IgD-negative memory B cell (primary cell): ENCODE data around the gene RSBN1. TPM values are rescaled to one million over a fixed set of nuclear protein-coding genes. Genes with fewer than 3 reads are reported as not detected.
"Not testable (repeated sequence)": the region's sequence is repeated elsewhere in the genome, so short reads cannot be mapped to it uniquely, and the experiment has no call there.

Experiments used
- H3K27ac Mint-ChIP-seq, 3 donors: one replicate each; pipeline ENCODE4 v1.8.0; 2020 to 2022; ENCODE audit warnings: mild to moderate bottlenecking in 3 of 3, mixed read lengths in 3 of 3, moderate library complexity in 1 of 3
- H3K27me3 Mint-ChIP-seq: one replicate; pipeline ENCODE4 v1.8.0; 2021; ENCODE audit warnings: mixed read lengths
- H3K36me3 Mint-ChIP-seq: one replicate; pipeline ENCODE4 v1.8.0; 2020; ENCODE audit warnings: mild to moderate bottlenecking, mixed read lengths
- H3K4me1 Mint-ChIP-seq, 3 donors: one replicate each; pipeline ENCODE4 v1.8.0; 2020 to 2022; ENCODE audit warnings: mixed read lengths in 3 of 3, mild to moderate bottlenecking in 1 of 3
- H3K4me3 Mint-ChIP-seq, 4 donors: one replicate each; pipeline ENCODE4 v1.8.0; 2020 to 2022; ENCODE audit warnings: mild to moderate bottlenecking in 4 of 4, mixed read lengths in 4 of 4, moderate library complexity in 3 of 4
- H3K9me3 Mint-ChIP-seq, 3 donors: one replicate each; pipeline ENCODE4 v1.8.0; 2020 to 2021; ENCODE audit warnings: mixed read lengths in 3 of 3, mild to moderate bottlenecking in 1 of 3
- polyA plus RNA-seq: library from polyadenylated mRNA; unstranded; fragments of 300-500 nt; fragmentation: Illumina TruSeq; gene quantifications from one replicate; pipeline ENCODE4 v1.2.3, GENCODE V29; 2021

The RSBN1 gene
- polyA plus RNA-seq, 1 donor from 2014 or later: 36.6 TPM

GRCh38 chr1:113756461-113756860 lies 55.8 kb downstream of the RSBN1 start:
- H3K4me3 Mint-ChIP-seq: peak overlapping the region in 1 of 4 donors; percentile 92
- no peaks in the 10 kb centered on the region for H3K27me3 Mint-ChIP-seq
- H3K4me1 Mint-ChIP-seq: peaks cover 19 to 30% (median 22%) of the 10 kb centered on the region in 3 donors
- H3K27ac Mint-ChIP-seq: peak overlapping the region in 1 of 3 donors; percentile 87
- H3K36me3 Mint-ChIP-seq: no peaks in the 10 kb centered on the region
- H3K9me3 Mint-ChIP-seq: no peaks in the 10 kb centered on the region

GRCh38 chr1:113753333-113753732 lies 58.9 kb downstream of the RSBN1 start:
- H3K9me3 Mint-ChIP-seq, H3K27ac Mint-ChIP-seq, H3K27me3 Mint-ChIP-seq, H3K36me3 Mint-ChIP-seq, H3K4me3 Mint-ChIP-seq: not testable (repeated sequence)
- peaks cover 10 to 22% (median 16%) of the 10 kb centered on the region in 3 donors for H3K4me1 Mint-ChIP-seq

GRCh38 chr1:113751516-113751915 lies 60.8 kb downstream of the RSBN1 start:
- peaks cover 5 to 9% (median 9%) of the 10 kb centered on the region in 3 donors for H3K4me1 Mint-ChIP-seq
- H3K27me3 Mint-ChIP-seq: no peaks in the 10 kb centered on the region
- peaks cover 7% of the 10 kb centered on the region for H3K36me3 Mint-ChIP-seq

GRCh38 chr1:113751114-113751513 lies 61.2 kb downstream of the RSBN1 start:
- Mint-ChIP-seq H3K9me3 (no peaks in the 10 kb centered on the region), H3K36me3 (peaks cover 7% of the 10 kb centered on the region), H3K27ac (no peak overlapping the region), H3K27me3 (no peaks in the 10 kb centered on the region), H3K4me1 (peaks cover 4 to 5% (median 5%) of the 10 kb centered on the region in 3 donors), H3K4me3 (no peak overlapping the region)

More at GRCh38 chr1:113751516-113751915, 60.8 kb downstream of the RSBN1 start:
- no peak overlapping the region for H3K27ac Mint-ChIP-seq
- H3K4me3 Mint-ChIP-seq: no peak overlapping the region
- no peaks in the 10 kb centered on the region for H3K9me3 Mint-ChIP-seq

GRCh38 chr1:113749402-113749801 lies 62.9 kb downstream of the RSBN1 start:
- Mint-ChIP-seq H3K27ac (no peak overlapping the region), H3K9me3 (no peaks in the 10 kb centered on the region), H3K4me3 (no peak overlapping the region), H3K36me3 (peaks cover 10% of the 10 kb centered on the region), H3K4me1 (peaks cover 0 to 4% (median 0%) of the 10 kb centered on the region in 3 donors), H3K27me3 (no peaks in the 10 kb centered on the region)

- Mint-ChIP-seq H3K27me3 (no peaks in the 10 kb centered on the region), H3K4me3 (no peak overlapping the region), H3K9me3 (no peaks in the 10 kb centered on the region), H3K27ac (no peak overlapping the region), H3K36me3 (peaks cover 10% of the 10 kb centered on the region), H3K4me1 (peaks cover 0 to 4% (median 0%) of the 10 kb centered on the region in 3 donors)
These were observed 64.9 kb downstream of the RSBN1 start for GRCh38 chr1:113747376-113747775.

GRCh38 chr1:113745425-113745824 lies 66.9 kb downstream of the RSBN1 start:
- no peak overlapping the region for H3K4me3 Mint-ChIP-seq
- H3K36me3 Mint-ChIP-seq: peaks cover 10% of the 10 kb centered on the region
- no peaks in the 10 kb centered on the region for H3K27me3 Mint-ChIP-seq
- H3K9me3 Mint-ChIP-seq: no peaks in the 10 kb centered on the region
- H3K27ac Mint-ChIP-seq: no peak overlapping the region
- peaks cover 0 to 2% (median under 1%) of the 10 kb centered on the region in 3 donors for H3K4me1 Mint-ChIP-seq

- peaks cover 6% of the 10 kb centered on the region for H3K36me3 Mint-ChIP-seq
- H3K9me3 Mint-ChIP-seq: no peaks in the 10 kb centered on the region
- no peaks in the 10 kb centered on the region for H3K27me3 Mint-ChIP-seq
- H3K4me1 Mint-ChIP-seq: peaks cover 0 to 6% (median 2%) of the 10 kb centered on the region in 3 donors
- no peak overlapping the region for H3K4me3 Mint-ChIP-seq
- no peak overlapping the region for H3K27ac Mint-ChIP-seq
These were observed 68.2 kb downstream of the RSBN1 start for GRCh38 chr1:113744114-113744513.

- Mint-ChIP-seq H3K27me3 (no peaks in the 10 kb centered on the region), H3K36me3 (peaks cover 3% of the 10 kb centered on the region), H3K4me3 (no peak overlapping the region), H3K4me1 (peaks cover 0 to 6% (median 2%) of the 10 kb centered on the region in 3 donors), H3K27ac (no peak overlapping the region), H3K9me3 (no peaks in the 10 kb centered on the region)
These were observed 69.8 kb downstream of the RSBN1 start for GRCh38 chr1:113742515-113742914.

GRCh38 chr1:113734357-113735055 lies 77.8 kb downstream of the RSBN1 start:
- Mint-ChIP-seq H3K4me3 (no peak overlapping the region), H3K27ac (peak overlapping the region in 1 of 3 donors; percentile 6), H3K9me3 (no peaks in the 10 kb centered on the region)

GRCh38 chr1:113732802-113733201 lies 79.5 kb downstream of the RSBN1 start:
- no peaks in the 10 kb centered on the region for H3K4me1 Mint-ChIP-seq
- H3K27me3 Mint-ChIP-seq: no peaks in the 10 kb centered on the region
- no peak overlapping the region for H3K4me3 Mint-ChIP-seq
- H3K9me3 Mint-ChIP-seq: peaks cover 0 to 5% (median 0%) of the 10 kb centered on the region in 3 donors
- peaks cover 14% of the 10 kb centered on the region for H3K36me3 Mint-ChIP-seq
- no peak overlapping the region for H3K27ac Mint-ChIP-seq

More at GRCh38 chr1:113734357-113735055, 77.8 kb downstream of the RSBN1 start:
- no peaks in the 10 kb centered on the region for H3K4me1 Mint-ChIP-seq
- H3K27me3 Mint-ChIP-seq: no peaks in the 10 kb centered on the region
- peaks cover 12% of the 10 kb centered on the region for H3K36me3 Mint-ChIP-seq

- no peaks in the 10 kb centered on the region for H3K27me3 Mint-ChIP-seq
- H3K9me3 Mint-ChIP-seq: peaks cover 12 to 15% (median 13%) of the 10 kb centered on the region in 3 donors
- peaks cover 48% of the 10 kb centered on the region for H3K36me3 Mint-ChIP-seq
- H3K4me1 Mint-ChIP-seq: peaks cover 0 to 2% (median 0%) of the 10 kb centered on the region in 3 donors
- H3K4me3 Mint-ChIP-seq: no peak overlapping the region
- H3K27ac Mint-ChIP-seq: no peak overlapping the region
These were observed 91.3 kb downstream of the RSBN1 start for GRCh38 chr1:113721010-113721409.

GRCh38 chr1:113718621-113719020 lies 93.7 kb downstream of the RSBN1 start:
- H3K27ac Mint-ChIP-seq, H3K4me1 Mint-ChIP-seq, H3K4me3 Mint-ChIP-seq, H3K27me3 Mint-ChIP-seq: not testable (repeated sequence)
- Mint-ChIP-seq H3K9me3 (peaks cover 12 to 15% (median 13%) of the 10 kb centered on the region in 3 donors), H3K36me3 (peaks cover 56% of the 10 kb centered on the region)

- H3K36me3 Mint-ChIP-seq: peaks cover 51% of the 10 kb centered on the region
- not testable (repeated sequence) for H3K27me3 Mint-ChIP-seq, H3K4me1 Mint-ChIP-seq, H3K4me3 Mint-ChIP-seq
- H3K27ac Mint-ChIP-seq: peak overlapping the region in 1 of 3 donors; percentile 78
- peaks cover 12 to 15% (median 13%) of the 10 kb centered on the region in 3 donors for H3K9me3 Mint-ChIP-seq
These were observed 94.8 kb downstream of the RSBN1 start for GRCh38 chr1:113717506-113717905.

- Mint-ChIP-seq H3K9me3 (peaks cover 8 to 13% (median 12%) of the 10 kb centered on the region in 3 donors), H3K36me3 (peaks cover 40% of the 10 kb centered on the region), H3K27me3 (no peaks in the 10 kb centered on the region), H3K27ac (peak overlapping the region in 1 of 3 donors; percentile 57), H3K4me3 (no peak overlapping the region), H3K4me1 (peaks cover 0 to 2% (median 0%) of the 10 kb centered on the region in 3 donors)
These were observed 97.5 kb downstream of the RSBN1 start for GRCh38 chr1:113714606-113715269.
